NCI-H1436 (cell line): ENCODE measurements around the gene PPP1R2.
"Not testable (repeated sequence)": the region's sequence is repeated elsewhere in the genome, so short reads cannot be mapped to it uniquely, and the experiment has no call there.

Source experiments
- DNase-seq: peaks from one replicate; lab custom pipeline; 2025; lab: John Stamatoyannopoulos, UW

The PPP1R2 gene

GRCh38 chr3:195537995-195538394, 5.1 kb downstream of the PPP1R2 start:
- no peak for DNase-seq

- DNase-seq = no peak
Measured at GRCh38 chr3:195535293-195535692, 7.8 kb downstream of the PPP1R2 start.

GRCh38 chr3:195532834-195533233, 10.3 kb downstream of the PPP1R2 start:
- DNase-seq = no peak

- no peak for DNase-seq
Measured at GRCh38 chr3:195532345-195532744, 10.8 kb downstream of the PPP1R2 start.

- DNase-seq = no peak
Measured at GRCh38 chr3:195531683-195532082, 11.4 kb downstream of the PPP1R2 start.

- DNase-seq = no peak
Measured at GRCh38 chr3:195526492-195526891, 16.6 kb downstream of the PPP1R2 start.

- no peak for DNase-seq
Measured at GRCh38 chr3:195524171-195524896, 18.8 kb downstream of the PPP1R2 start.

GRCh38 chr3:195522254-195523023, 20.7 kb downstream of the PPP1R2 start:
- peak; percentile 33 for DNase-seq

GRCh38 chr3:195517030-195517429, 26.1 kb downstream of the PPP1R2 start:
- no peak for DNase-seq

- DNase-seq = not testable (repeated sequence)
Measured at GRCh38 chr3:195514610-195515235, 28.4 kb downstream of the PPP1R2 start.

- DNase-seq = no peak
Measured at GRCh38 chr3:195512798-195513345, 30.3 kb downstream of the PPP1R2 start.

GRCh38 chr3:195511136-195511535, 32.0 kb downstream of the PPP1R2 start:
- DNase-seq = no peak

GRCh38 chr3:195508185-195508584, 34.9 kb downstream of the PPP1R2 start:
- DNase-seq = no peak

- DNase-seq = no peak
Measured at GRCh38 chr3:195475614-195476013, 67.5 kb downstream of the PPP1R2 start.

GRCh38 chr3:195475116-195475515, 68.0 kb downstream of the PPP1R2 start:
- DNase-seq = not testable (repeated sequence)

- no peak for DNase-seq
Measured at GRCh38 chr3:195468841-195469240, 74.3 kb downstream of the PPP1R2 start.

- DNase-seq = no peak
Measured at GRCh38 chr3:195468391-195468776, 74.7 kb downstream of the PPP1R2 start.

- DNase-seq = no peak
Measured at GRCh38 chr3:195467641-195468390, 75.3 kb downstream of the PPP1R2 start.

GRCh38 chr3:195466251-195466650, 76.9 kb downstream of the PPP1R2 start:
- DNase-seq = no peak
